OCI-LY1 (cell line): ENCODE measurements around the gene RALGPS1.

Source experiments
- H2AFZ ChIP-seq: fragments of 200-600 bp; sonication (generic), shearing (Covaris generic); 2 replicates; pipeline ENCODE4 v1.6.0; 2014; ENCODE audit warnings: antibody characterized with exemption, mild to moderate bottlenecking, low read length
- H3F3A ChIP-seq: fragments of 200-600 bp; sonication (generic), shearing (Covaris generic); 2 replicates; pipeline ENCODE4 v1.6.0; 2014; ENCODE audit warnings: mild to moderate bottlenecking, antibody characterized with exemption, low read length, moderate library complexity; ENCODE audit not compliant: insufficient read depth
- H3K27ac ChIP-seq: fragments of 200-600 bp; sonication (generic); 2 replicates; pipeline ENCODE4 v1.5.1; 2014; ENCODE audit warnings: low read length, mixed run types, mild to moderate bottlenecking, low read depth; ENCODE audit not compliant: poor library complexity, severe bottlenecking
- H3K27me3 ChIP-seq: fragments of 200-600 bp; sonication (generic); 2 replicates; pipeline ENCODE4 v1.6.0; 2014; ENCODE audit warnings: antibody characterized with exemption, mild to moderate bottlenecking, low read length, moderate library complexity; ENCODE audit not compliant: insufficient read depth
- H3K36me3 ChIP-seq: fragments of 200-600 bp; sonication (generic); 2 replicates; pipeline ENCODE4 v1.6.1; 2014; ENCODE audit warnings: mild to moderate bottlenecking, antibody characterized with exemption, low read length, moderate library complexity, mixed read lengths; ENCODE audit not compliant: insufficient read depth
- H3K4me1 ChIP-seq: fragments of 200-600 bp; sonication (generic); 2 replicates; pipeline ENCODE4 v1.5.1; 2014; ENCODE audit warnings: mild to moderate bottlenecking, low read length, moderate library complexity; ENCODE audit not compliant: insufficient read depth, severe bottlenecking
- H3K4me2 ChIP-seq: fragments of 200-600 bp; sonication (generic), shearing (Covaris generic); 2 replicates; pipeline ENCODE4 v1.6.1; 2014; ENCODE audit warnings: low read length
- H3K4me3 ChIP-seq: fragments of 200-600 bp; sonication (generic); 2 replicates; pipeline ENCODE4 v1.5.1; 2014; ENCODE audit warnings: low read length, low read depth, mild to moderate bottlenecking, mixed read lengths; ENCODE audit not compliant: poor library complexity, severe bottlenecking
- H3K79me2 ChIP-seq: fragments of 200-600 bp; shearing (Covaris generic); 2 replicates; pipeline ENCODE4 v1.6.1; 2016; ENCODE audit warnings: mixed run types, low read length, mixed read lengths; ENCODE audit not compliant: insufficient read depth
- H3K9ac ChIP-seq: fragments of 200-600 bp; sonication (generic), shearing (Covaris generic); 2 replicates; pipeline ENCODE4 v1.6.1; 2014; ENCODE audit warnings: mild to moderate bottlenecking, low read length, mixed read lengths
- H3K9me2 ChIP-seq: fragments of 200-600 bp; sonication (generic), shearing (Covaris generic); 2 replicates; pipeline ENCODE4 v1.6.1; 2014; ENCODE audit warnings: low read depth, mild to moderate bottlenecking, low read length, mixed read lengths
- H3K9me3 ChIP-seq: fragments of 200-600 bp; shearing (Covaris generic); 2 replicates; pipeline ENCODE4 v1.6.1; 2014; ENCODE audit warnings: low read length, mixed read lengths
- H4K20me1 ChIP-seq: fragments of 200-600 bp; sonication (generic), shearing (Covaris generic); 2 replicates; pipeline ENCODE4 v1.6.0; 2016; ENCODE audit warnings: mild to moderate bottlenecking, low read length; ENCODE audit not compliant: insufficient read depth
- EZH2 ChIP-seq: fragments of 200-600 bp; sonication (generic), shearing (Covaris generic); IDR thresholded peaks from 2 replicates; pipeline ENCODE4 v1.8.0; 2017; ENCODE audit warnings: borderline replicate concordance, mixed run types, mild to moderate bottlenecking, antibody characterized with exemption, low read length, moderate library complexity, mixed read lengths
- TF ChIP-seq, protein P1 (sequence below): fragments of 200-600 bp; sonication (generic), shearing (Covaris generic); IDR thresholded peaks from 2 replicates; pipeline ENCODE4 v1.5.1; 2017; ENCODE audit warnings: mild to moderate bottlenecking, antibody characterized with exemption, low read length, moderate library complexity, mixed read lengths

RALGPS1 gene

DNA sequence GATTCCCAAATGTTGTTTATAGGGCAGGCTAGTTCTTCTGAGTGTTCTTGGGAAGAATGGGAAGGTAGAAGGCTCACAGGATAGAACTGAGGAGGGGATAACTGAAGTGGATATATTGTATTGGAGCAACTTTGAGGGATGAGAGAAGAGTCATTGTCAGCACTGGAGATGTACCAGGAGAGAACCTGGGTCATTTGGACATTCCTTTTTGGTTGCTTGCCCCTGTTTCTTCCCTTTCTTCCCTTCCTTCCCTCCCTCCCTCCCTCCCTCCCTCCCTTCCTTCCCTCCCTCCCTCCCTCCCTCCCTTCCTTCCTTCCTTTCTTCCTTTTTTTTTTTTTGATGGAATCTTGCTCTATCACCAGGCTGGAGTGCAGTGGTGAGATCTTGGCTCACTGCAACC lies 45.3 kb downstream of the RALGPS1 start:
- Histone ChIP-seq H3K36me3 (no peaks in the 10 kb centered on the region), H3K4me2 (no peak overlapping the region), H3K27ac (no peak overlapping the region), H2AFZ (no peak overlapping the region), H3K79me2 (no peaks in the 10 kb centered on the region), H3K9ac (no peak overlapping the region), H3K9me3 (no peaks in the 10 kb centered on the region), H3K4me1 (no peaks in the 10 kb centered on the region), H4K20me1 (no peaks in the 10 kb centered on the region), H3K27me3 (no peaks in the 10 kb centered on the region), H3K4me3 (no peak overlapping the region), H3K9me2 (no peaks in the 10 kb centered on the region), H3F3A (no peaks in the 10 kb centered on the region)
- TF ChIP-seq EZH2 = no peak
- TF ChIP-seq, protein P1, sequence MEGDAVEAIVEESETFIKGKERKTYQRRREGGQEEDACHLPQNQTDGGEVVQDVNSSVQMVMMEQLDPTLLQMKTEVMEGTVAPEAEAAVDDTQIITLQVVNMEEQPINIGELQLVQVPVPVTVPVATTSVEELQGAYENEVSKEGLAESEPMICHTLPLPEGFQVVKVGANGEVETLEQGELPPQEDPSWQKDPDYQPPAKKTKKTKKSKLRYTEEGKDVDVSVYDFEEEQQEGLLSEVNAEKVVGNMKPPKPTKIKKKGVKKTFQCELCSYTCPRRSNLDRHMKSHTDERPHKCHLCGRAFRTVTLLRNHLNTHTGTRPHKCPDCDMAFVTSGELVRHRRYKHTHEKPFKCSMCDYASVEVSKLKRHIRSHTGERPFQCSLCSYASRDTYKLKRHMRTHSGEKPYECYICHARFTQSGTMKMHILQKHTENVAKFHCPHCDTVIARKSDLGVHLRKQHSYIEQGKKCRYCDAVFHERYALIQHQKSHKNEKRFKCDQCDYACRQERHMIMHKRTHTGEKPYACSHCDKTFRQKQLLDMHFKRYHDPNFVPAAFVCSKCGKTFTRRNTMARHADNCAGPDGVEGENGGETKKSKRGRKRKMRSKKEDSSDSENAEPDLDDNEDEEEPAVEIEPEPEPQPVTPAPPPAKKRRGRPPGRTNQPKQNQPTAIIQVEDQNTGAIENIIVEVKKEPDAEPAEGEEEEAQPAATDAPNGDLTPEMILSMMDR = no peak

DNA sequence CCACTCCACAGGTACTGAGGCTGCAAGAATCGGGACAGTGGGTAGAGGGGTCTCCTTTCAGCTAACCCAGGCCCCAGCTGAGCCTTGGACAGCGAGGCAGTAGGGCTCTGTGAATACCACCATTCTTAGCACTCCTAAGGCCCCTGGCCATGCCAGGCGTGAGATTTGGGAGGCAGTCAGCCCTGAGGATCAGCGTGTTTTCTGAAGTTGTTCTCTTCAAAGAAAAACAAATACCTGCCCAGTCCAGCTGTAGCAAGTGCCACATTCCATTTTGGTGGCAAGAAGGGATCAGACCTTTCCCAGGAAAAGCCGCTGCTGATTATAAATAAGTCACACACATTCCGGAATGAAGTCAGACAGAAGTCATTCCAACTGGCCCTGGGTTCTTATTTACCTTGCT lies 47.8 kb downstream of the RALGPS1 start:
- Histone ChIP-seq H3K36me3 (no peaks in the 10 kb centered on the region), H3K4me2 (no peak overlapping the region), H4K20me1 (no peaks in the 10 kb centered on the region), H3K27me3 (no peaks in the 10 kb centered on the region), H3K27ac (no peak overlapping the region), H3K79me2 (no peaks in the 10 kb centered on the region), H3F3A (no peaks in the 10 kb centered on the region), H3K9ac (no peak overlapping the region), H3K4me1 (no peaks in the 10 kb centered on the region), H3K9me2 (no peaks in the 10 kb centered on the region), H3K9me3 (no peaks in the 10 kb centered on the region), H2AFZ (no peak overlapping the region), H3K4me3 (no peak overlapping the region)
- TF ChIP-seq EZH2 = no peak
- TF ChIP-seq, protein P1 = no peak

DNA sequence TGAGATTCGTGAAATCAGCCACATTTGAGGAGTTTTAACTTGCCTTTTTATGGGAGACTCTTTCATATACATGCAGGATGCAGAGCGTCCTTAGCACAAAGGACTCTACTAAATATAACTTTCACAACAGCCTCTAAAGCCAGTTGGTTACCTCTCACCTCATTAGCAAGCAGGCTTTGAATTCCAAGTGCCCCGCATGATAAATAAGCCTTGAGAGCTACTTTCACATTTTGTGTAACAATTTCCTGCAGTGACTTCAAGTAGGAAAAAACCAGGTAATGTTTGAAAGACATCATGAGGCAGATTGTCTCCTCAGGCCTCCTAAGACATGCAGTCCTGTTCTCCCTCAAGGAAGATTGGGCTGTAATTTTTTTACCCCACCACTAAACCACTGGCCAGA lies 50.5 kb downstream of the RALGPS1 start:
- Histone ChIP-seq H3K9me3 (no peaks in the 10 kb centered on the region), H3K4me1 (no peaks in the 10 kb centered on the region), H3K27me3 (no peaks in the 10 kb centered on the region), H3K36me3 (no peaks in the 10 kb centered on the region), H3F3A (no peaks in the 10 kb centered on the region), H3K4me3 (no peak overlapping the region), H2AFZ (no peak overlapping the region), H3K4me2 (no peak overlapping the region), H3K9ac (no peak overlapping the region), H4K20me1 (no peaks in the 10 kb centered on the region), H3K79me2 (no peaks in the 10 kb centered on the region), H3K9me2 (no peaks in the 10 kb centered on the region), H3K27ac (no peak overlapping the region)
- TF ChIP-seq EZH2 = no peak
- TF ChIP-seq, protein P1 = no peak
